ELF-1 (cell line): ENCODE data around the gene GARS1.
"Not testable (repeated sequence)": the region's sequence is repeated elsewhere in the genome, so short reads cannot be mapped to it uniquely, and the experiment has no call there.

Experiments
- DNase-seq: peaks from one replicate; pipeline ENCODE4 v3.0.0-alpha.2; 2016; ENCODE audit warnings: low read depth, low spot score

The GARS1 gene

GRCh38 chr7:30618961-30619360, 24.3 kb downstream of the GARS1 start:
- no peak for DNase-seq

- no peak for DNase-seq
Observed at GRCh38 chr7:30625283-30625682, 30.6 kb downstream of the GARS1 start.

- no peak for DNase-seq
Observed at GRCh38 chr7:30627026-30627425, 32.3 kb downstream of the GARS1 start.

GRCh38 chr7:30630986-30631385, 36.3 kb downstream of the GARS1 start:
- no peak for DNase-seq

DNA sequence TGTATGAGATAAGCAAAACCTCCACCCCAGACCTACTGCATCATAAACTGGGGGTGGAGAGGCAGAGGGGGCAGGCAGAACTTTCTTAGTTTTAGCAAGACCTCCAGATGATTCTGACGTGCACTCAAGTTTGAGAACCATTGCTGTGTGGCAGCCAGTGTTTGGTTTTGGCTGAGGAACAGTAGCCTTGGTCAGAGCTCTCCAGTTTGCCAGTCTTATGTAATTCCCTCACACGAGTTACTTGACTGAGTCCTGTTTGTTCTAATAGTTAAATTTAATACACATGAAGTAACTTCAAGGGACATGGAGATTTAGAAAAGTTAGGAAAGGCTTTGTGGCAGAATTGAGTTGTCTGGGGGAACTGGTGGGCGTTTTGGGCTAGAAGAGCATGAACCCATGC, 38.5 kb downstream of the GARS1 start:
- DNase-seq: no peak

DNA sequence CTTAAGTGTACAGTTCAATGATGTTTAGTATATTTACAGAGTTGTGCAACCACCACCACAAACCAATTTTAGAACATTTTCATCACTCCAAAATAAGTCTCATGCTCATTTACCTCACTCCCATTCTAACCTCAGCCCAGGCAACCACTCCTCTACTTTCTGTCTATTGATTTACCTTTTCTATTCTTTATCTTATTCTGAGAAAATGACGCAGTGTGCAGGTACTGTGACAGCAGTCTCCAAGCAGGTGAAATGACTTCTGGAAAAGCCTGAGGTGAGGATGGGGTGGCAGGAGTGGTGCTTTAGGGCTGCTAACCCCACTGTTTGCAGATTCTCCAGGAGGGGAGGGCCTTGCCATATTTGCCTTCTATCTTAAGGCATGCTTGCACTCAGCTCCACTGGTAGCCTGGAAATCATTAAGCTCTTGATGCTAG, 39.5 kb downstream of the GARS1 start:
- no peak for DNase-seq

GRCh38 chr7:30634634-30635201, 40.0 kb downstream of the GARS1 start:
- DNase-seq: no peak

GRCh38 chr7:30635798-30636197, 41.1 kb downstream of the GARS1 start:
- no peak for DNase-seq

- not testable (repeated sequence) for DNase-seq
Observed at GRCh38 chr7:30642322-30642721, 47.6 kb downstream of the GARS1 start.

DNA sequence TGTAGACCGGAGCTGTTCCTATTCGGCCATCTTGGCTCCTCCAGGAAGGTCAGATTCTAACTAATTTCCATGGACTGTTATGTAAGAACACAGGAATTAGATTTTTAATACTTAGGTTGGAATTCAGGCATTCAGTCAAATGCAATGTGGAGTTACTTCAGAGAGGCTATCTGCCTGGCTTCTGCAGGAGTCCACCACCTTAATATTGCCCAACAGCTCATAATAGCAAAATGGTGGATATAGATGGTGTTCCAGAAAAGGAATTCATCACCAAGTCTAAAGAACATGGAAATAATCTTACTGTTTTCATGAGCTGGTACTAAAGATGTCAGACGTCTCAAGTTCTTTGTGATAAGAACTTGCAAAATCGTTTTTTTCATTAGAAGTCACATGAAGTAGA, 48.1 kb downstream of the GARS1 start:
- DNase-seq: no peak

- no peak for DNase-seq
Observed at GRCh38 chr7:30644286-30644955, 49.7 kb downstream of the GARS1 start.

- no peak for DNase-seq
Observed at GRCh38 chr7:30645661-30646060, 51.0 kb downstream of the GARS1 start.

DNA sequence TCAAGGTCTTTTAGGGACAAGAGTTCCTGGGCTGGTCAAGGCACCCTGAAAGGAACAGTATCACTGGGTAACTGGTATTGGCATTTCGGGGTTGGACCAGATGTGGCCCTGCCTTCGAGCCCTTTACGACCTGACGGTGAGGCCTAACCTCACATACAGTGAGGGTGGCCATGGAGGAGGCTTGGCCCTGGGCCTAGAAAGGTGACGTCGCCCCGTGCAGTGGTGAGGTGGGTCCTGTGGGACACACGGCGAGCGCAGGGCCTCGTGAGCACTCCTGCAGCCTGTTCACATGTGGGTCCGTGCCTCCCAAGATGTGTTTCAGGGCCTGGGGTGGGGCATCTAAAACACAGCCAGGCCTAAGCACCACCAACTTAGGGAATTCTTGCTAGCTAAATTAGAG, 51.5 kb downstream of the GARS1 start:
- no peak for DNase-seq

- DNase-seq: no peak
Observed at GRCh38 chr7:30647589-30648364, 53.1 kb downstream of the GARS1 start.

- DNase-seq: no peak
Observed at GRCh38 chr7:30648744-30649540, 54.3 kb downstream of the GARS1 start.

- no peak for DNase-seq
Observed at GRCh38 chr7:30649717-30650420, 55.2 kb downstream of the GARS1 start.

DNA sequence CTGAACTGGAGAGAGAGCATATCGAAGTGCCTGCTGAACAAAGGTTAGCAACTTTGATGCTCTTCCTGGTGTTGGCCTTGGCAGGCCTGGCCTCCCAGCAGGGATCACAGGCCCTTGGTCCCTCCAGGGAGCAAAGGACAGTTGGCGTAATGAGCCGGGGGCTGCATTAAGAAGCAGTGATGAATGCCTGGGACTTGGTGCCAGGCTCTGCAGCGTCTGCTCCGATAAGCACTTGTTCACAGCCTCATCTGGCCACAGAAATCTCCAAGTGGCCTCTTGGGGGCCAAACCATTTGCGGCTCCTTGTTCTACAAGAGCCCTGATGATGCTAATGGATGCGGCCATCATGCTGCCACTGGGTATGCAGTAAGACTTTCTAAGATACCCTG, 55.7 kb downstream of the GARS1 start:
- no peak for DNase-seq

DNA sequence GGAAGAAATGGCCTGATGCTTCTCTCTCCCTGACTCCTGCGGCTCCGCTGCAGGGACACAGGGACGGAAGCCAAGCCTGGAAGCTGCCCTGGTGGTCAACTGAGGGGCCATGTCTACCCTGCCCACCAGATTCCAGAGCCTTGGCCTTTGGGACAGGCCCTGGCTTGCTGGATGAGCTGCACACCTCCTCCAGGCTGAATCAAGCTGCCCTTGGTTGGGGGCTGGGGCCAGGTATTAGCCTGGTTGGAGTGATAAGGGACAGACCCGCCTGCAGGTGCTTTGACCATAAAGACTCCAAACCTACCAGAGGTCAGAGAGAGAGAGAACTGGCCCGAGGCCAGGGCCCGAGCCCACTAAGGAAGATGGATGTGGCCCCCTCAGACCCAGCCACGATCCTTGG, 57.5 kb downstream of the GARS1 start:
- no peak for DNase-seq

DNA sequence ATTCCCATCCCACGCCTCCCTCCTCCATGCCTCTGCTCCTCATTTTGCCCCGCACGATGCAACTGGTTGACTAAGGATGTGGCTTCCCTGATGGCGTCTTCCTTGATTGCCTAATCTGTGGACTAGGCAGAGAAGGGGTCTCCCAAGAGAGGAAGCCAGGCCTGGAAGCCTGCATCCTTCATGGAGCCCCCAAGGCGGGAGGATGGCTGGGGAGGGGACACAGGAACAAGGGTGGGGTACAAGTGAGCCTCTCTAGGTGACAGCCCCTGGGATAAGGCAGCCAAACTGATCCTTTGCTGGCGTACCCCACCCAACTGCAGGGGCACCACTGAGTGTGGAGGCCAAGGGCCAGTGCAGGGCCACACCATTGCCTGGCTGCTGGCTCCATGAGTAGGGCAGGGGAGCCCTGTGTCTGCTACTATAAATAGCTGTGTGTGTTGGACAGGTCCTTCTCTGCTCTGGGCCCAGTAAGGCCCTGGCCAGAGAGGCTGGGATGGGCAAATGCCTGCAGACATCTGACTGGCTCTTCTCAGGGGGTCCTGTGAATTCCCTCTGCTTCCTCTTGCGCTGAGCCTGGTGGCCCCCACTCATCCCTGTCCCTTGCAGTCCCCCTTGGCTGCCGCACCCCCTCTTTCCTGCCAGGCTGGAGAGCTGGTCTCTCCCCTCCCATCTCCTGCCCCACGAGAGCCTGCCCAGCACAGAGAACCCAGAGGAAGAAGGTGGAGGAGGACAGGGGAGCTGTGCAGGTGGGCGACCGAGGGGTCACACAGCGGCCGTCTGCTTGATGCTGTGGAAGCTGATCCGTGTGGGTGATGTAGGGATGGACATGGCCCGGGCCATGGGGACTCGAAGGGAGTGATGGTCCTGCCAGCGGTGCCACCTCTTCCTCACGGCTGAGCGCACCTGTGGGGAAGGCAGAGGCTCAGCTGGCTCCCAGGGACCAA, 58.3 kb downstream of the GARS1 start:
- no peak for DNase-seq
